MM.1S (cell line): ENCODE measurements around the gene AP2A2.

Experiments used
- EZH2 ChIP-seq: fragments of 300-600 bp; sonication (generic); optimal IDR thresholded peaks from 2 replicates; pipeline ENCODE3; 2017; ENCODE audit warnings: low read depth, mild to moderate bottlenecking, antibody characterized with exemption, low read length, mixed read lengths
- EZH2phosphoT487 ChIP-seq: fragments of 300-600 bp; sonication (generic); IDR thresholded peaks from 2 replicates; pipeline ENCODE4 v1.6.1; 2018; ENCODE audit warnings: antibody characterized with exemption, low read length
- TF ChIP-seq, protein P1 (sequence below): fragments of 300-600 bp; sonication (generic); IDR thresholded peaks from 2 replicates; pipeline ENCODE4 v1.5.1; 2016; ENCODE audit warnings: antibody characterized with exemption, low read length, mixed read lengths

DNA sequence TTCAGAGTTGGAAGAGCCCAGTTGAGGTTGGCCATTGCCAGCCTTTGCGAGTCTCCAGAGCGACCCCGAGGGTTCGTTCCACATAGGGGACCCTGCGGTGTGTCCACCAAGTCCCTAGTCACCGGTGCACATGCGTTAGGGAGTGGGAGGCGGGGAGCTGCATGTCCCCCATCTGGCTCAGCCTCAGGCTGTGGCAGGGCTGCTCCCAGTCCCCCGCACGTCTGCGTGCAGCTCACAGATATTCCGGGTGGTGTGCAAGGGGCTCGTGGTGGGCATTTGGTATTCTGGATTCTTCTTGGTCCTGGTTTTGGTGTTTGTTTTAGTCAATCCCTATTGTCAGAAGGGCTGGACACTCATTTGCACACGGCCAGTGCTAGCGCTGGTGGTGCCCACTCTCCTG is 62.0 kb downstream of the AP2A2 start:
- TF ChIP-seq, protein P1, sequence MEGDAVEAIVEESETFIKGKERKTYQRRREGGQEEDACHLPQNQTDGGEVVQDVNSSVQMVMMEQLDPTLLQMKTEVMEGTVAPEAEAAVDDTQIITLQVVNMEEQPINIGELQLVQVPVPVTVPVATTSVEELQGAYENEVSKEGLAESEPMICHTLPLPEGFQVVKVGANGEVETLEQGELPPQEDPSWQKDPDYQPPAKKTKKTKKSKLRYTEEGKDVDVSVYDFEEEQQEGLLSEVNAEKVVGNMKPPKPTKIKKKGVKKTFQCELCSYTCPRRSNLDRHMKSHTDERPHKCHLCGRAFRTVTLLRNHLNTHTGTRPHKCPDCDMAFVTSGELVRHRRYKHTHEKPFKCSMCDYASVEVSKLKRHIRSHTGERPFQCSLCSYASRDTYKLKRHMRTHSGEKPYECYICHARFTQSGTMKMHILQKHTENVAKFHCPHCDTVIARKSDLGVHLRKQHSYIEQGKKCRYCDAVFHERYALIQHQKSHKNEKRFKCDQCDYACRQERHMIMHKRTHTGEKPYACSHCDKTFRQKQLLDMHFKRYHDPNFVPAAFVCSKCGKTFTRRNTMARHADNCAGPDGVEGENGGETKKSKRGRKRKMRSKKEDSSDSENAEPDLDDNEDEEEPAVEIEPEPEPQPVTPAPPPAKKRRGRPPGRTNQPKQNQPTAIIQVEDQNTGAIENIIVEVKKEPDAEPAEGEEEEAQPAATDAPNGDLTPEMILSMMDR = no peak
- TF ChIP-seq EZH2phosphoT487 (no peak), EZH2 (no peak)
